Germinal center (tissue), 1 donor: ENCODE results near the gene MNX1.

Source experiments
- DNase-seq: peaks from one replicate; pipeline ENCODE4 v3.0.0; 2012; ENCODE audit warnings: mixed read lengths, low spot score

The MNX1 gene

GRCh38 chr7:156969972-156970420 is 40.5 kb downstream of the MNX1 start:
- no peak for DNase-seq

- DNase-seq, result no peak
These were observed 42.3 kb downstream of the MNX1 start for GRCh38 chr7:156968183-156968582.

- DNase-seq, result no peak
These were observed 44.1 kb downstream of the MNX1 start for GRCh38 chr7:156966387-156966786.

- DNase-seq, result no peak
These were observed 45.5 kb downstream of the MNX1 start for GRCh38 chr7:156964971-156965370.

GRCh38 chr7:156963472-156963871 is 47.0 kb downstream of the MNX1 start:
- no peak for DNase-seq

- no peak for DNase-seq
These were observed 47.6 kb downstream of the MNX1 start for GRCh38 chr7:156962897-156963296.

GRCh38 chr7:156962145-156962544 is 48.3 kb downstream of the MNX1 start:
- DNase-seq, result no peak

GRCh38 chr7:156956727-156957126 is 53.7 kb downstream of the MNX1 start:
- DNase-seq, result no peak

GRCh38 chr7:156954941-156955340 is 55.5 kb downstream of the MNX1 start:
- no peak for DNase-seq
